ENCODE data around the gene SYT7.

- TF ChIP-seq CTCF (IDR thresholded peaks at IDR 0.05) (no peak), EZH2 (IDR thresholded peaks at IDR 0.05; ENCODE audit: borderline replicate concordance, insufficient read depth, low read depth, low read length, poor library complexity, severe bottlenecking) (no peak)
Measured at GRCh38 chr11:61539831-61540357, 41.0 kb downstream of the SYT7 start.
